Adrenal gland (tissue), 12 donors: Measurements from ENCODE around the gene C1orf116. TPM values are rescaled to one million over a fixed set of nuclear protein-coding genes. Genes with fewer than 3 reads are reported as not detected.

Experiments
- DNase-seq, 7 donors: peaks; one replicate each; pipeline ENCODE4 v3.0.0-alpha.2; 2019 to 2020
- H3K27ac ChIP-seq, 5 donors: fragments of 200-600 bp; sonication (generic) in 4 of 5; 1 replicate in 3 of 5; 2 replicates in 2 of 5; pipeline versions ENCODE4 v1.5.1 to v1.8.0; 2016 to 2020; ENCODE audit warnings: mild to moderate bottlenecking in 1 of 5
- H3K27me3 ChIP-seq: fragments of 200-600 bp; 2 replicates; pipeline ENCODE4 v1.8.0; 2021
- H3K36me3 ChIP-seq, 2 donors: fragments of 200-600 bp; replicated peaks in 1 of 2; 1 replicate in 1 of 2; 2 replicates in 1 of 2; pipeline versions ENCODE4 v1.5.1 to v1.8.0; 2018 to 2022
- H3K4me1 ChIP-seq, 2 donors: fragments of 200-600 bp; replicated peaks in 1 of 2; 1 replicate in 1 of 2; 2 replicates in 1 of 2; pipeline versions ENCODE4 v1.5.1 to v1.8.0; 2018 to 2021
- H3K4me3 ChIP-seq, 4 donors: fragments of 200-600 bp; sonication (generic) in 3 of 4; one replicate each; pipeline ENCODE4 v1.5.1; 2016 to 2018
- H3K9me3 ChIP-seq, 3 donors: fragments of 200-600 bp; sonication (generic) in 1 of 3; replicated peaks in 1 of 3; 1 replicate in 2 of 3; 2 replicates in 1 of 3; pipeline versions ENCODE4 v1.5.1 to v1.8.0; 2016 to 2021
- POLR2A ChIP-seq, 2 donors: fragments of 450-650 bp; IDR thresholded peaks; one replicate each; pipeline ENCODE4 v1.6.1; 2017; ENCODE audit warnings: antibody characterized with exemption in 2 of 2, mild to moderate bottlenecking in 2 of 2, moderate library complexity in 1 of 2
- WGBS, 4 donors: extraction: QIAGEN DNeasy Blood & Tissue Kit in 2 of 4; methylation state at CpG; one replicate each; pipeline versions ENCODE4 v1.1.5 to v1.1.7; 2013 to 2017; 5-methylcytosine and 5-hydroxymethylcytosine counted together
- intact Hi-C, 2 donors: fragments of 100-400 bp; cut with DNase I; formaldehyde crosslinking; loops; one replicate each; pipeline versions ENCODE4 v1.14.1 to v1.15.0; 2022 to 2023
- polyA plus RNA-seq, 3 donors: library from polyadenylated mRNA; stranded (reverse); fragments of 200-250 nt in 2 of 3; fragments of 350-450 nt in 1 of 3; fragmentation: Illumina TruSeq in 1 of 3; extraction: RNeasy Lipid Tissue Mini Kit (QIAGEN cat#74804) in 1 of 3; gene quantifications; one replicate each; pipeline ENCODE4 v1.2.3, GENCODE V29; 2013 to 2014
- total RNA-seq, 9 donors: library from RNA; depleted of rRNA in 4 of 9; stranded (reverse); fragments of >200 nt in 4 of 9; fragments of 120-200 nt in 1 of 9; fragmentation: NEBNext Ultra II Directional in 1 of 9; extraction: Animal tissue kit (Norgen Biotek cat#: 25700) in 1 of 9; gene quantifications; one replicate each; pipeline versions ENCODE4 v1.1.0 to v1.2.4, GENCODE V29; 2013 to 2023
- TF ChIP-seq, protein P1 (sequence below), 6 experiments: fragments of 450-650 bp in 4 of 6; fragments of 200-600 bp in 2 of 6; sonication (generic) in 1 of 6; IDR thresholded peaks; 1 replicate in 5 of 6; 2 replicates in 1 of 6; pipeline versions ENCODE4 v1.5.1 to v1.8.0; 2016 to 2021; ENCODE audit warnings: antibody characterized with exemption in 6 of 6, mild to moderate bottlenecking in 2 of 6, moderate library complexity in 1 of 6
- donor health status: healthy with polysubstance abuse.
- donor health status: Bipolar disorder and iron deficiency.
- donor health status: DM: yes; HTN: yes; CAD: no.
- donor health status: DM: no; HTN: no; CAD: no.
- donor health status: DM: no; HTN: no; CAD: no.
- donor health status: DM: yes; HTN: yes; CAD: no.

The C1orf116 gene
- total and polyA plus RNA-seq, 12 donors = 0.11 to 3.7 (median 0.96) TPM

- WGBS, 4 donors = 73 to 79% (median 76%) methylated on average over 5 of the region's 5 CpGs
- H3K27me3 ChIP-seq = no peaks in the 10 kb centered on the region
- H3K36me3 ChIP-seq = no peaks in the 10 kb centered on the region
- intact Hi-C loops = no loop called here
- no peak for DNase-seq
- H3K4me3 ChIP-seq = no peak overlapping the region
- H3K27ac ChIP-seq = no peak overlapping the region
- H3K4me1 ChIP-seq = no peaks in the 10 kb centered on the region
- TF ChIP-seq POLR2A (IDR thresholded peaks at IDR 0.05) = no peak
- TF ChIP-seq, protein P1, sequence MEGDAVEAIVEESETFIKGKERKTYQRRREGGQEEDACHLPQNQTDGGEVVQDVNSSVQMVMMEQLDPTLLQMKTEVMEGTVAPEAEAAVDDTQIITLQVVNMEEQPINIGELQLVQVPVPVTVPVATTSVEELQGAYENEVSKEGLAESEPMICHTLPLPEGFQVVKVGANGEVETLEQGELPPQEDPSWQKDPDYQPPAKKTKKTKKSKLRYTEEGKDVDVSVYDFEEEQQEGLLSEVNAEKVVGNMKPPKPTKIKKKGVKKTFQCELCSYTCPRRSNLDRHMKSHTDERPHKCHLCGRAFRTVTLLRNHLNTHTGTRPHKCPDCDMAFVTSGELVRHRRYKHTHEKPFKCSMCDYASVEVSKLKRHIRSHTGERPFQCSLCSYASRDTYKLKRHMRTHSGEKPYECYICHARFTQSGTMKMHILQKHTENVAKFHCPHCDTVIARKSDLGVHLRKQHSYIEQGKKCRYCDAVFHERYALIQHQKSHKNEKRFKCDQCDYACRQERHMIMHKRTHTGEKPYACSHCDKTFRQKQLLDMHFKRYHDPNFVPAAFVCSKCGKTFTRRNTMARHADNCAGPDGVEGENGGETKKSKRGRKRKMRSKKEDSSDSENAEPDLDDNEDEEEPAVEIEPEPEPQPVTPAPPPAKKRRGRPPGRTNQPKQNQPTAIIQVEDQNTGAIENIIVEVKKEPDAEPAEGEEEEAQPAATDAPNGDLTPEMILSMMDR (IDR thresholded peaks at IDR 0.05) = no peak
- no peaks in the 10 kb centered on the region for H3K9me3 ChIP-seq
These were observed 31.8 kb downstream of the C1orf116 start for GRCh38 chr1:207000651-207001291.

GRCh38 chr1:206998816-206999215, 33.7 kb downstream of the C1orf116 start:
- DNase-seq = no peak
- H3K27ac ChIP-seq = no peak overlapping the region
- no peak for TF ChIP-seq POLR2A (IDR thresholded peaks at IDR 0.05)
- TF ChIP-seq, protein P1 (IDR thresholded peaks at IDR 0.05) = no peak
- no peaks in the 10 kb centered on the region for H3K4me1 ChIP-seq
- no peaks in the 10 kb centered on the region for H3K9me3 ChIP-seq
- no peak overlapping the region for H3K4me3 ChIP-seq
- intact Hi-C loops = no loop called here
- no peaks in the 10 kb centered on the region for H3K27me3 ChIP-seq
- WGBS, 4 donors = 82 to 87% (median 84%) methylated on average over 2 of the region's 2 CpGs
- no peaks in the 10 kb centered on the region for H3K36me3 ChIP-seq

DNA sequence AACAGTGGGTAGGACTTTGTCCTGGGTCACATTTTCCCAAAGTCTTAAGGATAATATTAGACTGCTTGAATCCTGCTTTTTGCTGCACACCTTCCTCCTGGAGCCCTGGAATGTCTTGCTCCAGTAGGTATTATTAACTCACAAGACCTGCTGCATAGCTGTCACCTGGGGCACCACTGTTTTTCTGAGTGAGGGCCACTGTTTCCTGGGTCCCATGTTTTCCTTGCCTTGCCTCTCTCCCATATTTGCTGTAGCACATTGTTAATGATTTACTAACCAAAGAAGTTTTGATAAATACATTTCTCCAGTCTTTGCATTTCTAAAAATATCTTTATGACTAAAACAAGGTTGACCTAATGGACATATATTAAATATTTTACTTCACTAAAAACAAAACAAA, 39.8 kb downstream of the C1orf116 start:
- intact Hi-C loops = no loop called here
- H3K9me3 ChIP-seq = no peaks in the 10 kb centered on the region
- H3K4me3 ChIP-seq = no peak overlapping the region
- H3K27ac ChIP-seq = no peak overlapping the region
- H3K4me1 ChIP-seq = no peaks in the 10 kb centered on the region
- H3K36me3 ChIP-seq = no peaks in the 10 kb centered on the region
- no peak for DNase-seq
- peaks cover 5% of the 10 kb centered on the region for H3K27me3 ChIP-seq
- TF ChIP-seq POLR2A (IDR thresholded peaks at IDR 0.05) = no peak
- TF ChIP-seq, protein P1 (IDR thresholded peaks at IDR 0.05) = no peak

DNA sequence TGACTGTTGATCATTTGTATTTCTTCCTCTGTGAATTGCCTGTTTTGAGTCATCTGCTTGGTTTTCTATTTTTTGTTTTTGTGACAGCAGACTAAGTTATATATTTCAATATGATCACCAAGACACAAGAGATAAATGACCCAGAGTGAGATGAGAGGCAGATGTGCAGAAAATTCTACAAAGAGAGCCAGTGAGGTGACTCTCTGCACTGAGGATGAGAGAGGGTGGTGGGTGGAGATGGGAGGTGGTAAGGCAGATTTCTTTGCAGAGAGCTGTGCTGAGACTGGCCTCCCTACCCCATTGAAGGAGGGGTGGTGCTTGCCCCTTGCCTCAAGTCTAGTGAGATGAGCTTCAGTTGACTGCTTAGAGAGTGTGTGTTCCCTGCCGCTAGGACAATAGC, 44.7 kb downstream of the C1orf116 start:
- no peak for DNase-seq
- intact Hi-C loops = loop anchor here in 1 of 2 donors (10.0 kb wide), 1 partner anchor 63 kb away; the partner anchor contains the start of gene FCMR
- H3K27ac ChIP-seq = no peak overlapping the region
- no peak overlapping the region for H3K4me3 ChIP-seq
- no peaks in the 10 kb centered on the region for H3K4me1 ChIP-seq
- H3K27me3 ChIP-seq = peaks cover 3% of the 10 kb centered on the region
- no peaks in the 10 kb centered on the region for H3K36me3 ChIP-seq
- 95 to 100% (median 100%) methylated on average over 1 of the region's 1 CpG for WGBS, 4 donors
- TF ChIP-seq, protein P1 (IDR thresholded peaks at IDR 0.05) = no peak
- no peak for TF ChIP-seq POLR2A (IDR thresholded peaks at IDR 0.05)
- H3K9me3 ChIP-seq = no peaks in the 10 kb centered on the region
